MCF 10A (cell line): ENCODE data around the gene OTUD6A. TPM values are rescaled to one million over a fixed set of nuclear protein-coding genes. Genes with fewer than 3 reads are reported as not detected.
"Not testable (repeated sequence)": the region's sequence is repeated elsewhere in the genome, so short reads cannot be mapped to it uniquely, and the experiment has no call there.

Experiments
- BruUV-seq: library from RNA; stranded (reverse); fragments of 400-500 nt; replicated peaks from 2 replicates; lab custom pipeline; 2021; lab: Mats Ljungman, UMichigan
- CTCF ChIA-PET: fragments of 300-600 bp; sonication (Branson Sonifier 250); formaldehyde crosslinking; extraction: SDS; loops from one replicate; lab custom pipeline; 2021; ENCODE audit warnings: antibody characterized with exemption, inconsistent platforms; lab: Yijun Ruan, JAX
- POLR2A ChIA-PET: fragments of 300-600, 350-650 bp; sonication (Branson Sonifier 250); formaldehyde crosslinking; extraction: SDS; loops from one replicate; lab custom pipeline; 2020; ENCODE audit warnings: antibody characterized with exemption, inconsistent platforms; lab: Yijun Ruan, JAX
- DNase-seq: peaks from one replicate; pipeline ENCODE4 v3.0.0-alpha.2; 2018; ENCODE audit not compliant: unreplicated experiment
- H3K27ac Mint-ChIP-seq: one replicate; pipeline ENCODE4 v1.8.0; 2022; ENCODE audit warnings: mild to moderate bottlenecking, low read depth, mixed read lengths; ENCODE audit not compliant: unreplicated experiment
- H3K27me3 Mint-ChIP-seq: one replicate; pipeline ENCODE4 v1.8.0; 2022; ENCODE audit warnings: mixed read lengths; ENCODE audit not compliant: insufficient read depth, unreplicated experiment
- H3K36me3 Mint-ChIP-seq: one replicate; pipeline ENCODE4 v1.8.0; 2022; ENCODE audit warnings: mild to moderate bottlenecking, moderate library complexity, mixed read lengths; ENCODE audit not compliant: insufficient read depth, unreplicated experiment
- H3K4me1 Mint-ChIP-seq: one replicate; pipeline ENCODE4 v1.8.0; 2022; ENCODE audit warnings: mixed read lengths; ENCODE audit not compliant: insufficient read depth, unreplicated experiment
- H3K4me3 Mint-ChIP-seq: one replicate; pipeline ENCODE4 v1.8.0; 2022; ENCODE audit warnings: mild to moderate bottlenecking, moderate library complexity, mixed read lengths; ENCODE audit not compliant: unreplicated experiment
- H3K9me3 Mint-ChIP-seq: one replicate; pipeline ENCODE4 v1.8.0; 2022; ENCODE audit warnings: mixed read lengths; ENCODE audit not compliant: unreplicated experiment
- CTCF ChIP-seq: fragments of 200-600 bp; IDR thresholded peaks from one replicate; pipeline ENCODE4 v1.8.0; 2022; ENCODE audit warnings: antibody characterized with exemption, mild to moderate bottlenecking; ENCODE audit not compliant: unreplicated experiment
- intact Hi-C: fragments of 100-400 bp; cut with micrococcal nuclease; formaldehyde crosslinking; loops from 2 replicates; pipeline ENCODE4 v1.14.1; 2022
- microRNA-seq: library from miRNA; unstranded; fragments of <30 nt; microRNA quantifications from one replicate; pipeline ENCODE4 v1.2.0, GENCODE V29; 2022
- total RNA-seq: library from RNA; stranded (reverse); gene quantifications from 2 replicates; pipeline ENCODE4 v1.2.3, GENCODE V29; 2022

OTUD6A gene
- total RNA-seq, 1 experiment from 2014 or later = not detected

GRCh38 chrX:70096052-70096451, 33.8 kb downstream of the OTUD6A start:
- BruUV-seq = no TSS peak
- ChIA-PET POLR2A (interaction anchor here (0.7 to 1.3 kb wide), 2 partner anchors 237 to 603 kb away, joined by 6 read pairs; no protein-coding TSS in a partner anchor), CTCF (interaction anchor here (0.6 to 7.1 kb wide), 32 partner anchors 9 to 1155 kb away, joined by 3 to 197 read pairs (median 4); partner anchors contain the start of genes IGBP1 and OTUD6A)
- no peaks in the 10 kb centered on the region for H3K36me3 Mint-ChIP-seq
- H3K9me3 Mint-ChIP-seq = no peaks in the 10 kb centered on the region
- no peak overlapping the region for H3K27ac Mint-ChIP-seq
- no peak overlapping the region for H3K4me3 Mint-ChIP-seq
- H3K27me3 Mint-ChIP-seq = peaks cover 24% of the 10 kb centered on the region
- no peaks in the 10 kb centered on the region for H3K4me1 Mint-ChIP-seq
- TF ChIP-seq CTCF = peak; percentile 39
- intact Hi-C loops = loop anchor here (5.0 kb wide), 6 partner anchors 64 to 1274 kb away; partner anchors contain the start of gene EDA
- DNase-seq = peak; percentile 51

GRCh38 chrX:70105229-70105628, 43.0 kb downstream of the OTUD6A start:
- no peak overlapping the region for H3K4me3 Mint-ChIP-seq
- no peak overlapping the region for H3K27ac Mint-ChIP-seq
- no peak for TF ChIP-seq CTCF
- peaks cover 24% of the 10 kb centered on the region for H3K27me3 Mint-ChIP-seq
- H3K4me1 Mint-ChIP-seq = no peaks in the 10 kb centered on the region
- H3K36me3 Mint-ChIP-seq = no peaks in the 10 kb centered on the region
- no peak for DNase-seq
- intact Hi-C loops = no loop called here
- POLR2A ChIA-PET = no interaction called here
- H3K9me3 Mint-ChIP-seq = no peaks in the 10 kb centered on the region
- CTCF ChIA-PET = interaction anchor here (1.0 to 3.5 kb wide), 4 partner anchors 8 to 567 kb away, joined by 3 to 30 read pairs (median 6); no protein-coding TSS in a partner anchor
- BruUV-seq = no TSS peak

- CTCF ChIA-PET = interaction anchor here (0.7 kb wide), 1 partner anchor 151 kb away, joined by 3 read pairs; no protein-coding TSS in a partner anchor
- TSS peak; percentile 47 for BruUV-seq
- H3K27me3 Mint-ChIP-seq = peaks cover 14% of the 10 kb centered on the region
- POLR2A ChIA-PET, intact Hi-C loops, H3K36me3 Mint-ChIP-seq, H3K4me1 Mint-ChIP-seq, DNase-seq, H3K4me3 Mint-ChIP-seq: not testable (repeated sequence)
- H3K9me3 Mint-ChIP-seq = peaks cover 13% of the 10 kb centered on the region
- peak overlapping the region; percentile 55 for H3K27ac Mint-ChIP-seq
Measured at GRCh38 chrX:70111436-70112026, 49.3 kb downstream of the OTUD6A start.

Small RNAs within 50 kb of the gene (microRNA-seq; reads per million reads assigned to microRNA genes)
- gene MIR676 = 4.0 reads per million, percentile 30 among the genes with 10 or more reads in this experiment

Other genes with a start within 250 kb of the OTUD6A start
- gene AWAT2, start 12.5 kb upstream of the OTUD6A start, total RNA-seq = 0.14 TPM in 1 of 2 replicates, not detected in the other
- 31.9 and 36.3 TPM in 2 replicates for gene IGBP1, start 71.0 kb downstream of the OTUD6A start, total RNA-seq
- gene DGAT2L6, start 115.0 kb downstream of the OTUD6A start, total RNA-seq = not detected in 2 replicates
- gene AWAT1, start 172.2 kb downstream of the OTUD6A start, total RNA-seq = not detected in 2 replicates
- gene P2RY4, start 197.7 kb downstream of the OTUD6A start, total RNA-seq = 0.20 TPM in 1 of 2 replicates, not detected in the other
- not detected in 2 replicates for gene ARR3, start 205.9 kb downstream of the OTUD6A start, total RNA-seq
- not detected in 2 replicates for gene RAB41, start 219.7 kb downstream of the OTUD6A start, total RNA-seq
- gene PDZD11, start 227.5 kb downstream of the OTUD6A start, total RNA-seq = 51.9 and 57.2 TPM in 2 replicates
- 13.6 and 19.0 TPM in 2 replicates for gene KIF4A, start 227.6 kb downstream of the OTUD6A start, total RNA-seq